Measurements from ENCODE around the gene MAST3.

DNA sequence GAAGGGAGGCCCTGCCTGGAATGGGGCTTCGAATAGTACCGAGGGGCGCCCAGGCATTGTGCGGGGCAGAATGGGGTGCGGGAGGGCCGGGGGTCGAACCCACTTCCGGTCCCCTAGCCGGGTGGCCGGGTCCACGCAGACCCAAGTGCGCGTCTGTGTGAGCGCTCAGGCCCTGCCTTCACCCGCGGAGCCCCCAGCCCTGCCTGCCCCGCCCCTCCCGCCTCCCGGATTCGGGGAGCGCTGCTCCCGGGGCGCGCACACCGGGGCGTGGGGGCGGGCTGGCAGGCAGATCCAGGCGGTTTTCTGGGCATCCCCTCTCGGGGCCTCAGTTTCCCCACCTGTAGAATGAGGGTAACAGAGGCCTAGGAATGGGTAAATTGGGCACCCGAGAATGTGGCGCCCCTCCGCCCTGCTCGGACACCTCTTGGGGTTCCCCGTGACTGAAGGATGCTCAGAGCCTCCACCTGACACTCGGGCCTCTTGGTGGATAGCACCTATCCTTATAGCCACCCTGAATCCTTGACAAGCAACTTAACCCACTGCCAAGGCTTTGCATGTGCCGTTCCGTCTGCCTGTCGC lies 56.1 kb downstream of the MAST3 start:
- TF ChIP-seq, protein P1, sequence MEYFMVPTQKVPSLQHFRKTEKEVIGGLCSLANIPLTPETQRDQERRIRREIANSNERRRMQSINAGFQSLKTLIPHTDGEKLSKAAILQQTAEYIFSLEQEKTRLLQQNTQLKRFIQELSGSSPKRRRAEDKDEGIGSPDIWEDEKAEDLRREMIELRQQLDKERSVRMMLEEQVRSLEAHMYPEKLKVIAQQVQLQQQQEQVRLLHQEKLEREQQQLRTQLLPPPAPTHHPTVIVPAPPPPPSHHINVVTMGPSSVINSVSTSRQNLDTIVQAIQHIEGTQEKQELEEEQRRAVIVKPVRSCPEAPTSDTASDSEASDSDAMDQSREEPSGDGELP (IDR thresholded peaks at IDR 0.05; ENCODE audit: borderline replicate concordance, low read depth) = no peak
- TF ChIP-seq ZNF263 (CRISPR knock-in tag; IDR thresholded peaks at IDR 0.05) (no peak), CEBPB (IDR thresholded peaks at IDR 0.05; ENCODE audit: borderline replicate concordance, low read depth, low read length) (no peak), PHF21A (CRISPR knock-in tag; IDR thresholded peaks at IDR 0.05) (no peak), ZNF230 (CRISPR knock-in tag; IDR thresholded peaks at IDR 0.05) (no peak), TEAD2 (CRISPR knock-in tag; IDR thresholded peaks at IDR 0.05) (no peak)

All from HepG2 (cell line).